Type B pancreatic cell (in vitro differentiated cells): ENCODE data around the gene POLR1A. TPM values are rescaled to one million over a fixed set of nuclear protein-coding genes. Genes with fewer than 3 reads are reported as not detected.

ENCODE experiments used
- DNase-seq: peaks from one replicate; pipeline ENCODE4 v3.0.0; 2021; ENCODE audit warnings: mixed read lengths; ENCODE audit not compliant: unreplicated experiment; ENCODE audit errors: extremely low spot score
- H3K27ac Mint-ChIP-seq: 2 replicates; pipeline ENCODE4 v1.8.0; 2021; ENCODE audit warnings: mild to moderate bottlenecking, mixed read lengths
- H3K27me3 Mint-ChIP-seq: 2 replicates; pipeline ENCODE4 v1.8.0; 2021; ENCODE audit warnings: mixed read lengths
- H3K36me3 Mint-ChIP-seq: 2 replicates; pipeline ENCODE4 v1.8.0; 2021; ENCODE audit warnings: mixed read lengths
- H3K4me1 Mint-ChIP-seq: one replicate; pipeline ENCODE4 v1.8.0; 2021; ENCODE audit warnings: mixed read lengths; ENCODE audit not compliant: unreplicated experiment
- H3K4me3 Mint-ChIP-seq: 2 replicates; pipeline ENCODE4 v1.8.0; 2021; ENCODE audit warnings: mild to moderate bottlenecking, mixed read lengths
- H3K9me3 Mint-ChIP-seq: 2 replicates; pipeline ENCODE4 v1.8.0; 2021; ENCODE audit warnings: mixed read lengths
- CTCF ChIP-seq: fragments of 200-600 bp; sonication (generic); conservative IDR thresholded peaks from 2 replicates; pipeline ENCODE4 v1.5.0; 2021; ENCODE audit warnings: antibody characterized with exemption, mild to moderate bottlenecking
- total RNA-seq: library from RNA; stranded (reverse); gene quantifications from 2 replicates; pipeline ENCODE4 v1.2.1, GENCODE V29; 2021; ENCODE audit warnings: low replicate concordance

The POLR1A gene
- total RNA-seq, 1 donor from 2014 or later = 57.6 TPM

DNA sequence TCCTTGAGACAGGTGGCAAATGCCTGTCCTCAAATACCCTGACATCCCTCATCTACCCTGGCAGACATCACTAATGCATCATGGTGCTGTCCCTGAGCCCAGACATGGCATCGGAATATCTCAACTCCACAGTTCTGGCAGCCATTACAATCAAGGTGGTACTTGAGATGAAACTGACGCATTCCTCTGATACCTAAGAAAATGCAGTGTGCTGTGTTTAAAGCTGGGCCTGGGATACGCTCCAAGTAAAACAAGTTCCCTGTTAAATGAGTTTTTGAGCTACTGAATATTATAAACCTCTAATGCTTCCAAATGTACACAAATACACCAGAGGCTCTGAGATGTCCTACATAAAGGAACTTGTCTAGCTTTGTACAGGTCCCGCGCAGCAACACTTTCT, 29.8 kb downstream of the POLR1A start:
- Mint-ChIP-seq H3K4me3 (no peak overlapping the region), H3K4me1 (no peaks in the 10 kb centered on the region), H3K27ac (no peak overlapping the region), H3K27me3 (no peaks in the 10 kb centered on the region), H3K36me3 (peaks cover 13% of the 10 kb centered on the region), H3K9me3 (no peaks in the 10 kb centered on the region)
- no peak for TF ChIP-seq CTCF
- DNase-seq = no peak

- no peak for DNase-seq
- Mint-ChIP-seq H3K27me3 (no peaks in the 10 kb centered on the region), H3K36me3 (peaks cover 21% of the 10 kb centered on the region), H3K27ac (no peak overlapping the region), H3K4me1 (no peaks in the 10 kb centered on the region), H3K9me3 (no peaks in the 10 kb centered on the region), H3K4me3 (no peak overlapping the region)
- no peak for TF ChIP-seq CTCF
Measured at GRCh38 chr2:86074811-86075210, 30.9 kb downstream of the POLR1A start.

DNA sequence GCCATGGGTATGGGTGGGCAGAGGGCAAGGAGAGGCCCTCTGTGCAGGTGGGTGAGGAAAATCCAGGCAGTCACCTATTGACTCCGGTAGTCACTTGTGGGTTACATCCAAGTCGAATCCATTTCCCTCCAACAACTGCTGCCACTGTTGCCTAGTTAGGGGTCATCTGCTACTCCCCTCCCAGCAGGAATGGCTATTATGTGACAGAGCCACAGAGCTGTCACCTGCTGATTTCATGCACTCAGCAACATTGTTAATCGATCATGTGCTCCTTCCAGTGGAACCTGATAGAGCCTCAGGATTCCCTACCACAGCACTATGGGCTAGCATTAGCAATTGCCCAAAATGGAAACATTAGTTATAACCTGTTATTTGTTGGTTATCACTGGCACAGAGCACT, 31.4 kb downstream of the POLR1A start:
- DNase-seq = no peak
- TF ChIP-seq CTCF = no peak
- no peak overlapping the region for H3K4me3 Mint-ChIP-seq
- no peaks in the 10 kb centered on the region for H3K27me3 Mint-ChIP-seq
- H3K4me1 Mint-ChIP-seq = no peaks in the 10 kb centered on the region
- H3K36me3 Mint-ChIP-seq = peaks cover 22% of the 10 kb centered on the region
- H3K9me3 Mint-ChIP-seq = no peaks in the 10 kb centered on the region
- H3K27ac Mint-ChIP-seq = no peak overlapping the region

DNA sequence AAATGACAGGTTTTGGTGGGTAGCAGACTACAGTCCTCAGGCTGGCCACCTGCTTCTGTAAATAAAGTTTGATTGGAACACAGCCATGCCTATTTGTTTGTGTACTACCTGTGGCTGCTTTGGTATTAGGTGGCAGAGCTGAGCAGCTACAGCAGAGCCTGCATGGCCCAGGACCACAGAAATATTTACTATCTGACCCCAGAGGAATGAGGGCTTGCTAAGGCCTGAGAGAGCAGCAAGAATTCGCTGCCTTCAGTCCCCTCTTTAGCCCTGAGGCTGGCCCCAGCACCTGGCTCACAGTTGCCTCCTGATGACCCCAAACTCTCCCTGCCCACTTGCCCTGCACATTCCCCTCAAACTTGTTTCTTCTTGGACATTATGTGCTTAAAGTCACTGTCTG, 32.5 kb downstream of the POLR1A start:
- no peaks in the 10 kb centered on the region for H3K4me1 Mint-ChIP-seq
- no peak for DNase-seq
- no peak overlapping the region for H3K27ac Mint-ChIP-seq
- H3K27me3 Mint-ChIP-seq = no peaks in the 10 kb centered on the region
- peaks cover 24% of the 10 kb centered on the region for H3K36me3 Mint-ChIP-seq
- H3K4me3 Mint-ChIP-seq = no peak overlapping the region
- no peak for TF ChIP-seq CTCF
- H3K9me3 Mint-ChIP-seq = no peaks in the 10 kb centered on the region

DNA sequence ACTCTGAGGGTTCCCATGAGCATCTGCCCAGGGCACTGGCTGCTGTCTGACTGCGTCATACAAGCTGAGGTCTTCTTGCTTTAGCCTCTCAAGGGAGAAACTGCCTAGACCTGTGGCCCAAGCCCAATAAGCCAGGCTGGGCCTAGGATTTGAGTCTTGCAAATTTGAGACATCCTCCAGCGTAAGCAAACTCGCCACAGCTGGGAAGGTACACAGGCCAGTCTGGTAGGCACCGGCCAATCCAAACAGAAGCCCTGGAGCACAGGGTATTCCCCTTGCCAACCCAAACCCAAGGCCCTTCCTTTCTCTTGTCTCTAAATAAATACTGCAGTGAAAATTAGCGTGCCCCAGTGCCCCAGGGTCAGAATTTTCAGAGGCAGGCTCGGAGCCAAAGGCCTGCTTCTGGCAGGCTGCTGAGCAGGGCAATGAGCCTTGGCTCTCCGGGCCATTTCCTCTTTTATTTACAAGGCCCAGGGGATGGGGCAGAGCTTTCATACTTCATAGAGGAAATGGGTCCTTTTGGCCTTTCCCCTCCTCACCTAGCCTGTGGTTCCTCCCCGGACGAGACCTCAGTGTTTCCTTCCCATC, 33.3 kb downstream of the POLR1A start:
- DNase-seq = no peak
- Mint-ChIP-seq H3K36me3 (peaks cover 20% of the 10 kb centered on the region), H3K4me1 (no peaks in the 10 kb centered on the region), H3K9me3 (no peaks in the 10 kb centered on the region), H3K27ac (no peak overlapping the region), H3K27me3 (no peaks in the 10 kb centered on the region), H3K4me3 (no peak overlapping the region)
- no peak for TF ChIP-seq CTCF

DNA sequence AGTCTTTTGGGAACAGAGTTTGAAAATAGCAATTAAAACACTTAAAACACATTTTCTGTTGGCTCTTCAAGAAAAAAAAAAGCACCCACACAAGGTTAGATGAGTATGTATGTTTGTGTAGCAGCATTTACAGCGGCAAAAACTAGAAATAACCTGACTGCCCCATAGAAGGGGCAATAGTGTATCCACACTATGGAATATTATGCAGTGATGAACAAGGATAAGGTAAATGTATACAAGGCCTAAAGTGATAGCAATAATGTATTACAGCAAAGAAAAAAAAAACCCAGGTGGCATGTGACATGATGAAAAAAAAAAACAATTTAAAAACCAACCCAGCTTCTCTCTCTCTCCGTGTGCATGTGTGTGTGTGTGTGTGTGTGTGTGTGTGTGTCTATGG, 34.8 kb downstream of the POLR1A start:
- no peak overlapping the region for H3K4me3 Mint-ChIP-seq
- H3K9me3 Mint-ChIP-seq = no peaks in the 10 kb centered on the region
- no peak for DNase-seq
- H3K36me3 Mint-ChIP-seq = peaks cover 27% of the 10 kb centered on the region
- H3K27ac Mint-ChIP-seq = no peak overlapping the region
- no peaks in the 10 kb centered on the region for H3K4me1 Mint-ChIP-seq
- no peaks in the 10 kb centered on the region for H3K27me3 Mint-ChIP-seq
- no peak for TF ChIP-seq CTCF
